ENCODE data around the gene S1PR4. TPM values are rescaled to one million over a fixed set of nuclear protein-coding genes. Genes with fewer than 3 reads are reported as not detected.
"Not testable (repeated sequence)": the region's sequence is repeated elsewhere in the genome, so short reads cannot be mapped to it uniquely, and the experiment has no call there.

The S1PR4 gene
- total RNA-seq, 1 experiment from 2014 or later: 0.28 TPM

DNA sequence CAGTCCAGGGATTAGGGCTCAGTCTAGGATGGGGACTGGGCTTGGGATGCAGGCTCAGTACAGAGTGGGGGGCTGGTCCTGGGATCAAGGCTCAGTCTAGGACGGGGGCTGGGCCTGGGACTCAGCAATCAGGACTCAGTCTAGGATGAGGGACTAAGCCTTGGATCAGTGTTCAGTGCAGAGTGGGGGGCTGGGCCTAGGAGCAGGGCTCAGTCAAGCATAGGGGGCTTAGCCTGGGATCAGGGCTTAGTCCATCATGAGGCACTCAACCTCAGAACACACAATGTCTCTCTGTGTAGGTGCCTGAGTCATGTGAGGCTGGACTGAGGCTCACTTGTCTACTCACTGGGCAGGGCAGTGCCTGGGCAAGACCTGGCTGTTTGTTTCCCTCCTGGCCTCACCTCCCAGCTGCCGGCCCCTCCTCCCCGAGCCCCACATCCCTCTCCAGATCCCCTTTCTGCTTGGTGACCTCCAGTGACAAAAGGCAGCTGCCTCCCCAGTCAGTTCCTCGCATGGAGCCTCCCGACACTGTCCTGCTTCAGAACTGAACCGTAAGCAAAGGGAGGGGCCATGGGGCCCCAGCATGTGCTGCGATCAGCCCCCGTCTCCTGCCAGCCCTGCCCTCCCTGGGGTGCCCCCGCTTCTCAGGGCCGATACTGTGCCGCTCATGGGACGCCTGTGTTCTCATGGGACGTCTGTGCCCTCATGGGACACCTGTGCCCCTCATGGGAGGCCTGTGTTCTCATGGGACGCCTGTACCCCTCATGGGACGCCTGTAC lies 6.5 kb upstream of the S1PR4 start:
- TF ChIP-seq ZNF671 (CRISPR knock-in tag; IDR thresholded peaks at IDR 0.05) (no peak), CBFB (CRISPR knock-in tag; IDR thresholded peaks at IDR 0.05; ENCODE audit: low read depth) (no peak), E2F1 (CRISPR knock-in tag; IDR thresholded peaks at IDR 0.05) (no peak), USF2 (CRISPR knock-in tag; IDR thresholded peaks at IDR 0.05) (no peak), SP1 (CRISPR knock-in tag; conservative IDR thresholded peaks at IDR 0.05) (no peak)
- TF ChIP-seq, protein P1, sequence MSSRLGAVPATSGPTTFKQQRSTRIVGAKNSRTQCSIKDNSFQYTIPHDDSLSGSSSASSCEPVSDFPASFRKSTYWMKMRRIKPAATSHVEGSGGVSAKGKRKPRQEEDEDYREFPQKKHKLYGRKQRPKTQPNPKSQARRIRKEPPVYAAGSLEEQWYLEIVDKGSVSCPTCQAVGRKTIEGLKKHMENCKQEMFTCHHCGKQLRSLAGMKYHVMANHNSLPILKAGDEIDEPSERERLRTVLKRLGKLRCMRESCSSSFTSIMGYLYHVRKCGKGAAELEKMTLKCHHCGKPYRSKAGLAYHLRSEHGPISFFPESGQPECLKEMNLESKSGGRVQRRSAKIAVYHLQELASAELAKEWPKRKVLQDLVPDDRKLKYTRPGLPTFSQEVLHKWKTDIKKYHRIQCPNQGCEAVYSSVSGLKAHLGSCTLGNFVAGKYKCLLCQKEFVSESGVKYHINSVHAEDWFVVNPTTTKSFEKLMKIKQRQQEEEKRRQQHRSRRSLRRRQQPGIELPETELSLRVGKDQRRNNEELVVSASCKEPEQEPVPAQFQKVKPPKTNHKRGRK (CRISPR knock-in tag; IDR thresholded peaks at IDR 0.05; ENCODE audit: borderline replicate concordance): no peak
- TF ChIP-seq, protein P2, sequence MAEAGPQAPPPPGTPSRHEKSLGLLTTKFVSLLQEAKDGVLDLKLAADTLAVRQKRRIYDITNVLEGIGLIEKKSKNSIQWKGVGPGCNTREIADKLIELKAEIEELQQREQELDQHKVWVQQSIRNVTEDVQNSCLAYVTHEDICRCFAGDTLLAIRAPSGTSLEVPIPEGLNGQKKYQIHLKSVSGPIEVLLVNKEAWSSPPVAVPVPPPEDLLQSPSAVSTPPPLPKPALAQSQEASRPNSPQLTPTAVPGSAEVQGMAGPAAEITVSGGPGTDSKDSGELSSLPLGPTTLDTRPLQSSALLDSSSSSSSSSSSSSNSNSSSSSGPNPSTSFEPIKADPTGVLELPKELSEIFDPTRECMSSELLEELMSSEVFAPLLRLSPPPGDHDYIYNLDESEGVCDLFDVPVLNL (CRISPR knock-in tag; IDR thresholded peaks at IDR 0.05; ENCODE audit: borderline replicate concordance, low read depth): no peak
- H3K36me3 Mint-ChIP-seq: no peaks in the 10 kb centered on the region
- no peak overlapping the region for H3K4me3 Mint-ChIP-seq
- CTCF ChIA-PET: interaction anchor here (1.0 to 2.4 kb wide), 3 partner anchors 9 to 63 kb away, joined by 3 to 6 read pairs (median 5); no protein-coding TSS in a partner anchor
- H3K27me3 Mint-ChIP-seq (ENCODE audit: low read depth): no peaks in the 10 kb centered on the region; the same call in 1 of the 2 replicates
- H3K9me3 Mint-ChIP-seq: no peaks in the 10 kb centered on the region
- H3K27ac Mint-ChIP-seq: no peak overlapping the region
- POLR2A ChIA-PET: no interaction called here
- ATAC-seq: no peak
- H3K4me1 Mint-ChIP-seq: no peaks in the 10 kb centered on the region
- no peak for DNase-seq (ENCODE audit: low spot score)

DNA sequence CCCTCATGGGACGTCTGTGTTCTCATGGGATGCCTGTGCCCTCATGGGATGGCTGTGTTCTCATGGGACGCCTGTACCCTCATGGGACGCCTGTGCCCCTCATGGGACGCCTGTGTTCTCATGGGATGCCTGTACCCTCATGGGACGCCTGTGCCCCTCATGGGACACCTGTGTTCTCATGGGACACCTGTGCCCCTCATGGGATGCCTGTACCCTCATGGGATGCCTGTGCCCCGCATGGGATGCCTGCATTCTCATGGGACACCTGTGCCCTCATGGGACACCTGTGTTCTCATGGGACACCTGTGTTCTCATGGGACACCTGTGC lies 5.9 kb upstream of the S1PR4 start:
- POLR2A ChIA-PET; H3K27ac Mint-ChIP-seq; H3K9me3 Mint-ChIP-seq; H3K4me3 Mint-ChIP-seq; CTCF ChIA-PET; H3K27me3 Mint-ChIP-seq (ENCODE audit: low read depth); DNase-seq (ENCODE audit: low spot score); H3K4me1 Mint-ChIP-seq; ATAC-seq; H3K36me3 Mint-ChIP-seq: not testable (repeated sequence)

DNA sequence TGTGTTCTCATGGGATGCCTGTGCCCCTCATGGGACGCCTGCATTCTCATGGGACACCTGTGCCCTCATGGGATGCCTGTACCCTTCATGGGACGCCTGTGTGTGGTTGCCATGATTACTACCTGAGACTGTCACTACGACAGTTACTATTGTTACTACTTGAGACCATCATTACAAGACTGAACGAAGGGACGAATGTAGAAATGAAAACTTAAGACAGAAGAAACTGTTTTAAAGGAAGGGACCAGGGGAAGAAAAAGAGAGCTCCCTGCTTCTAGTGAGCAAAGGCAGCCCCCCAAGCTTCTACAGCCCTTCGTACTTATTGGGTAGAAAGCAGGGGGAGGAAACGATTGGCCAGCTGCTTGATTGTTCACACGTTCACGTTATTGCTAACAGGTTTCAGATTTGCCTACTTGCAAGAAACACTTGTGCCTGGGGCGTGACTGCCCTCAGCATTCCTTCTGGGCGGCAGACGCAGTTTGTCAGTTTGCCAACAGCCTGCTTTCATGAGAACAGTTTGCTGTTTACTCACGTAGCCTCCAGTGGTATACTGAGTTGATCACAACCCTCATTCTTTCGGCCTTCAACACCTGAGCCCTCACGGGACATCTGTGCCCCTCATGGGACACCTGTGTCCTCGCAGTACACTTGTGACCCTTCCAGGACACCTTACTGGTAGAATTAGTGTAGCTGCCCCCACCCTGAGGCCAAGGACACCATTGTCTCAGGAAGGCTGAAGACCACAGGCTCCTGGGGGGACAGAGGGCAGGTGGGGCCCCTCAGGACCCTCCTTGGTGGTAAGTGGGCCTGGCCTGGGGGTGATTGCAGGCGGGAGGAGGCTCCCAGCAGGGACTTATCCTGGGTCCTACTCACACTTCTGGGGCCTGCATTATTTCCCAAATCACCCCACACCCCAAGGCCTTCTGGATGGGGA lies 2.5 kb upstream of the S1PR4 start:
- DNase-seq (ENCODE audit: low spot score): no peak
- H3K4me1 Mint-ChIP-seq: no peaks in the 10 kb centered on the region
- no peak overlapping the region for H3K27ac Mint-ChIP-seq
- no peaks in the 10 kb centered on the region for H3K36me3 Mint-ChIP-seq
- H3K9me3 Mint-ChIP-seq: no peaks in the 10 kb centered on the region
- ATAC-seq: no peak
- POLR2A ChIA-PET: no interaction called here
- CTCF ChIA-PET: interaction anchor here (1.0 kb wide), 1 partner anchor 47 kb away, joined by 5 read pairs; no protein-coding TSS in a partner anchor
- H3K4me3 Mint-ChIP-seq: no peak overlapping the region
- no peaks in the 10 kb centered on the region for H3K27me3 Mint-ChIP-seq (ENCODE audit: low read depth)
- TF ChIP-seq, protein P1 (CRISPR knock-in tag; IDR thresholded peaks at IDR 0.05; ENCODE audit: borderline replicate concordance): no peak
- TF ChIP-seq, protein P3, sequence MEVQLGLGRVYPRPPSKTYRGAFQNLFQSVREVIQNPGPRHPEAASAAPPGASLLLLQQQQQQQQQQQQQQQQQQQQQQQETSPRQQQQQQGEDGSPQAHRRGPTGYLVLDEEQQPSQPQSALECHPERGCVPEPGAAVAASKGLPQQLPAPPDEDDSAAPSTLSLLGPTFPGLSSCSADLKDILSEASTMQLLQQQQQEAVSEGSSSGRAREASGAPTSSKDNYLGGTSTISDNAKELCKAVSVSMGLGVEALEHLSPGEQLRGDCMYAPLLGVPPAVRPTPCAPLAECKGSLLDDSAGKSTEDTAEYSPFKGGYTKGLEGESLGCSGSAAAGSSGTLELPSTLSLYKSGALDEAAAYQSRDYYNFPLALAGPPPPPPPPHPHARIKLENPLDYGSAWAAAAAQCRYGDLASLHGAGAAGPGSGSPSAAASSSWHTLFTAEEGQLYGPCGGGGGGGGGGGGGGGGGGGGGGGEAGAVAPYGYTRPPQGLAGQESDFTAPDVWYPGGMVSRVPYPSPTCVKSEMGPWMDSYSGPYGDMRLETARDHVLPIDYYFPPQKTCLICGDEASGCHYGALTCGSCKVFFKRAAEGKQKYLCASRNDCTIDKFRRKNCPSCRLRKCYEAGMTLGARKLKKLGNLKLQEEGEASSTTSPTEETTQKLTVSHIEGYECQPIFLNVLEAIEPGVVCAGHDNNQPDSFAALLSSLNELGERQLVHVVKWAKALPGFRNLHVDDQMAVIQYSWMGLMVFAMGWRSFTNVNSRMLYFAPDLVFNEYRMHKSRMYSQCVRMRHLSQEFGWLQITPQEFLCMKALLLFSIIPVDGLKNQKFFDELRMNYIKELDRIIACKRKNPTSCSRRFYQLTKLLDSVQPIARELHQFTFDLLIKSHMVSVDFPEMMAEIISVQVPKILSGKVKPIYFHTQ (CRISPR knock-in tag; IDR thresholded peaks at IDR 0.05): no peak
- no peak for TF ChIP-seq HMGXB4 (CRISPR knock-in tag; IDR thresholded peaks at IDR 0.05)
- no peak for TF ChIP-seq ZMAT4 (CRISPR knock-in tag; IDR thresholded peaks at IDR 0.05)
- TF ChIP-seq, protein P4, sequence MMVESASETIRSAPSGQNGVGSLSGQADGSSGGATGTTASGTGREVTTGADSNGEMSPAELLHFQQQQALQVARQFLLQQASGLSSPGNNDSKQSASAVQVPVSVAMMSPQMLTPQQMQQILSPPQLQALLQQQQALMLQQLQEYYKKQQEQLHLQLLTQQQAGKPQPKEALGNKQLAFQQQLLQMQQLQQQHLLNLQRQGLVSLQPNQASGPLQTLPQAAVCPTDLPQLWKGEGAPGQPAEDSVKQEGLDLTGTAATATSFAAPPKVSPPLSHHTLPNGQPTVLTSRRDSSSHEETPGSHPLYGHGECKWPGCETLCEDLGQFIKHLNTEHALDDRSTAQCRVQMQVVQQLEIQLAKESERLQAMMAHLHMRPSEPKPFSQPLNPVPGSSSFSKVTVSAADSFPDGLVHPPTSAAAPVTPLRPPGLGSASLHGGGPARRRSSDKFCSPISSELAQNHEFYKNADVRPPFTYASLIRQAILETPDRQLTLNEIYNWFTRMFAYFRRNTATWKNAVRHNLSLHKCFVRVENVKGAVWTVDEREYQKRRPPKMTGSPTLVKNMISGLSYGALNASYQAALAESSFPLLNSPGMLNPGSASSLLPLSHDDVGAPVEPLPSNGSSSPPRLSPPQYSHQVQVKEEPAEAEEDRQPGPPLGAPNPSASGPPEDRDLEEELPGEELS (CRISPR knock-in tag; IDR thresholded peaks at IDR 0.05): no peak
- no peak for TF ChIP-seq ZNF121 (CRISPR knock-in tag; IDR thresholded peaks at IDR 0.05)
